ENCODE data around the gene DLX1.

DLX1 gene

DNA sequence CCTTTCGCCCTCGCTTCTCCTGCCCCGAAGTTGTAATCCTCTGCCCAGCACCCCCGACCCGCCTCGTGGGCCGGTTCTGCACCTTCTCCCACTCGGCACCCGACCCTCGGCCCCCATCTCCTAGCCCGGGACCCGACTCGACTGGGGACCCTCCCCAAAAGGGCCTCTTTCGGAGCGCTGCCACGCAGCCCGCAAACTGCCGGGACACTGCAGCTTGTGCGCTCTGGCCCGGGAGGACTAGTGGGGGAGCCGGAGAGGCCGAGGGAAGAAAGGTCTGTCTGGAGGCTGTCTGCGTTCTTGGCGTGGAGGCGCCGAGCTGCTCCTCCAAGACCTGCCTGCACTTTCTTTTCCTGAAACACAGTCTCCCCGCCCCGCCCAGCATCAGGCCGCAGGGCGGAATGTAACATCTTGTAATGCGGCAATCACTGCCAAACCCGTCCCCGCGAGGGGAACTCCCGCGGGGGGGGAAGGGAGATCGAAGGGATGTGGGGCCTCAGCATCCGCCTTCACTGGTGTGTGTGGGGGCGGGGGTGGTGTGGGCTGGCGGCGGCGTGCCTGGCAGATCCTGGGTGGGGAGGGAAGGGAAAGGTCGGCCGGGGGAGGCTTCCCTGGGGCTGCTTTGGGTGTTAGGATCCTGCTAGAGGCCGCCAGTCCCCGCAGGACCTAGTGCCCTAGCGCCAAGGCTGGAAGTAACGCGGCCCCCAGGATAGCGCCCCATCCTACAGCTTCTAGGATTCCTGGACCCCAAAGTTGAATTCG lies 10.0 kb downstream of the DLX1 start:
- peak overlapping the region; percentile 66 for H3K27ac Mint-ChIP-seq
- H3K27me3 Mint-ChIP-seq (ENCODE audit: low read depth), result peaks cover 81% of the 10 kb centered on the region
- H3K9me3 Mint-ChIP-seq, result no peaks in the 10 kb centered on the region
- peak overlapping the region; percentile 75 for H3K4me3 Mint-ChIP-seq
- H3K4me1 Mint-ChIP-seq (ENCODE audit: low read depth), result peaks cover 22% of the 10 kb centered on the region
- H3K36me3 Mint-ChIP-seq (ENCODE audit: low read depth), result peaks cover 5% of the 10 kb centered on the region
- peak; percentile 42 for DNase-seq (ENCODE audit: low spot score)

DNA sequence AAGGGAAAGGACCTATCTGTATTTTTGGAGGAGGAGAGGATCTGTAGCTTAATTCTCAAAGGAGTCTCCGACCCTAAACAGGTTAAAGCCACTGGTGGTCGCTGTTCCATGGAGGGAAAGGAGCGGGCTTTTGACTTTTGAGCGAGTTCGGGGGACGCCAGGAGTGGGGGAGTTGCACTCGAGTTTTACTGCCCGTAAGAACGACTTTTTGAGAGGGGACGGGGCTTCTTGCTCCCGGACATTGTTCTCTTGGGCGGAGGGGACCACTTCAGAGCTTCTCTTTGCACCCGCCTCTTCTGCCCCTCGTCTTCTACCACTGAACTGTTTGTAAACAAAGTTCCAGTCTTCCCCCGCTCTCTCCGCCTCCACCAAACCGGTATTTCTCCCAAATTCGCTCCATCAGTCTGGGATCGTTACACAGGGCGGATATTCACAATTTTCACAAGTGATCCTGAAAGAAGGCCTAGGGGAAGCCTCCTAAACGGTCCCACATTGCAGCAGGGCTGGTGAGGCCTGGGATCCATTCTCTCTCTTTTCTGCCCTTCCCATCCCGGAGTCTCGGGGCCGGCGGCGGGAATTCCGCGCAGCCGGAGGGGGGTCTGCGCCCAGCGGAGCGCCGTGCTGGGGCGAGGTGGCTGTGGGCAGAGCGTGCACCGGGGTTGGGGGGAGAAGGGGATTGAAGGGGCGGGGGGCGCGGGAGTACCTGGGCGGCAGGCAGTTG lies 10.8 kb downstream of the DLX1 start:
- peaks cover 23% of the 10 kb centered on the region for H3K4me1 Mint-ChIP-seq (ENCODE audit: low read depth)
- no peaks in the 10 kb centered on the region for H3K9me3 Mint-ChIP-seq
- DNase-seq (ENCODE audit: low spot score), result no peak
- H3K27me3 Mint-ChIP-seq (ENCODE audit: low read depth), result peaks cover 79% of the 10 kb centered on the region
- peaks cover 5% of the 10 kb centered on the region for H3K36me3 Mint-ChIP-seq (ENCODE audit: low read depth)
- peak overlapping the region; percentile 75 for H3K4me3 Mint-ChIP-seq
- peak overlapping the region; percentile 66 for H3K27ac Mint-ChIP-seq

DNA sequence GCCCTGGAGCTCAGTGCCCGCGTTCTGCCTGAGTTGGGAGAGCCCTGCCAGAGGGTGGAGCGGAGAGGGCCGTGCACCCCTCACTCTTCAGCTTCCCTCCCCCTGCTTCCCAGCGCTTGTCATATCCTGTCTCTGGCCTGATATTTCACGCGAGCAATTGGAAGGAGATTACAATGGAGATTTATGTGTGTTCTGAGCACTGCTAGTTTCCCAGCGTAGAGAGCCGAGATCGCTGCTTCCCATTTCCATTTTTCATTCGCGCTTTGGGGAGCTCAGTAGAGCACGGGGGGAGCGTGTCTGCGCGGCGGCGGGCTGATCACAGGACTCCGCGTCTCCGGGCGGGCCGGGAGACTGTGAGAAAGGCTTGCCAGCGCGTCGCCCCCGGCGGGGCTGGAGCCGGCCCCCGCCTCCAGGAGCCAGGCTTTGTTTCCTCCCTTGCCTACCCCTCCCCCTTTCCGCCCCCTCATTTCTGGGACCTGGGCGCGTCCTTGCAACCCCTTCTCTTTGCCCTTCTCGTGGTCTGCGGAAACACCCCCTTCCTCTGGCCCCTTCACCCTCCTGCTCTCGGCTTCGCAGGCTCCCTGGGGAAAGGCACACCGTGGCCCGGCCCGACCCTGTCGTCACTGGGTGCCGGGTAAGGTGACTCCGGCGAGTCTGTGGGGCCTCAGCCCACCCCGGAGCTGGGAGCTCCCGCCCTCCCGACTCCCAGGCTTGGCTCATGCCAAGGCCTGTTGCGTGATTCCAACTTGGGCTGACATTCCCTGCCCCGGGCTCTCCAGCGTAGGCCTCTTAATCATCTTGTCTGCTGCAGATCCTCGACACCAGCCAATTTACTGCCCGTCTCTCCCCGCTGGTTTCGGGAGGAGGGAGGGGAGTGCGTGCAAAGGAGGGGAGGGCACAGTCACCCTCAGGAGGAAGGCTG lies 11.6 kb downstream of the DLX1 start:
- Mint-ChIP-seq H3K27ac (peak overlapping the region; percentile 73), H3K4me1 (ENCODE audit: low read depth) (peaks cover 27% of the 10 kb centered on the region), H3K4me3 (peak overlapping the region; percentile 60), H3K9me3 (no peaks in the 10 kb centered on the region), H3K27me3 (ENCODE audit: low read depth) (peaks cover 81% of the 10 kb centered on the region), H3K36me3 (ENCODE audit: low read depth) (peaks cover 5% of the 10 kb centered on the region)
- DNase-seq (ENCODE audit: low spot score), result no peak

DNA sequence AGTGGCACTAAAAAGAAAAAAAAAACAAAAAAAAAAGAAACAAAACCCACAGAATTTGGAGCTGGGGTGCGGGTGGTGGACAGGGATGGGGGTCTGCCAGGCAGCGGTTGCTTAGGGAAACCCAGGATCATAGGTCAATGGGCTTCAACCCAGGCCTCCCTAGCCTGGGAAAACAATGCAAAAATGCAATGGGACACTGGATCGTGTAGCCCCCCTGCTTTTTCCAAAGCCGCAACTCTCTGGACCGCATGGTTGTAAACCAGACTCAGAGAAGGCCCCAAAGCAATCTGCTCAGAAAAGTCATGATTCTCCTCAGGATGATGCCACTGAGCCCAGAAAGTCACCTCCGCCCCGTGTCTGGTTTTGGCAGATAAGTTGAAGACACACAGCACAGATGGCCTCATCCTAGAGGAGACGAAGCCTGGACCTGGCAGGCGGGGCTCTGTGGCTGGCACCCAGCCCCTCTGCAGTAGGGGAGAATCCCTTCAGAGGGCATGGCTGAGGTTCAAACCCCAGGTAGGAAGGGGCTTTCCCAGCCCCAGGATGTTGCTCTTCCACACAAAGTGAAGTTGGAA lies 12.3 kb downstream of the DLX1 start:
- Mint-ChIP-seq H3K4me3 (no peak overlapping the region), H3K27ac (no peak overlapping the region), H3K4me1 (ENCODE audit: low read depth) (peaks cover 32% of the 10 kb centered on the region), H3K36me3 (ENCODE audit: low read depth) (peaks cover 5% of the 10 kb centered on the region), H3K27me3 (ENCODE audit: low read depth) (peaks cover 80% of the 10 kb centered on the region), H3K9me3 (no peaks in the 10 kb centered on the region)
- DNase-seq (ENCODE audit: low spot score), result no peak

DNA sequence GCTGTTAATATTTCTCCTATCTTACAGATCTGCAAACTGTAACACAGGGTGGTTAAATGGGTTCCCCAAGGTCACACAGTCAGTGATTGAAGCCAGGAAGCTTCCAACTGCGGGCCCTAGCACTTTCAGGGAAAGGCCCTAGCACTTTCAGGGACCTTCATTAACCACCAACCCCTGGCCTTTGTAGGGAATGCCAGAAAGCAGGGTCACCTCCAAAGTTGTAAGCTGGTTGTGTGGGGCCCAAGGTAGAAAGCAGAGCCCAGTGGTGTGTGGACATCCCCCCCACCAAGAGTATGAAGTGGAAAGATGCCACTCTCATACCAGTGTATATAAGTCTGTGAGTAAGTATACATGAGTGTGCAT lies 13.0 kb downstream of the DLX1 start:
- peaks cover 4% of the 10 kb centered on the region for H3K36me3 Mint-ChIP-seq (ENCODE audit: low read depth)
- H3K4me1 Mint-ChIP-seq (ENCODE audit: low read depth), result peaks cover 33% of the 10 kb centered on the region
- peak overlapping the region; percentile 69 for H3K27ac Mint-ChIP-seq
- H3K9me3 Mint-ChIP-seq, result no peaks in the 10 kb centered on the region
- peaks cover 80% of the 10 kb centered on the region for H3K27me3 Mint-ChIP-seq (ENCODE audit: low read depth)
- DNase-seq (ENCODE audit: low spot score), result no peak
- H3K4me3 Mint-ChIP-seq, result peak overlapping the region; percentile 50

DNA sequence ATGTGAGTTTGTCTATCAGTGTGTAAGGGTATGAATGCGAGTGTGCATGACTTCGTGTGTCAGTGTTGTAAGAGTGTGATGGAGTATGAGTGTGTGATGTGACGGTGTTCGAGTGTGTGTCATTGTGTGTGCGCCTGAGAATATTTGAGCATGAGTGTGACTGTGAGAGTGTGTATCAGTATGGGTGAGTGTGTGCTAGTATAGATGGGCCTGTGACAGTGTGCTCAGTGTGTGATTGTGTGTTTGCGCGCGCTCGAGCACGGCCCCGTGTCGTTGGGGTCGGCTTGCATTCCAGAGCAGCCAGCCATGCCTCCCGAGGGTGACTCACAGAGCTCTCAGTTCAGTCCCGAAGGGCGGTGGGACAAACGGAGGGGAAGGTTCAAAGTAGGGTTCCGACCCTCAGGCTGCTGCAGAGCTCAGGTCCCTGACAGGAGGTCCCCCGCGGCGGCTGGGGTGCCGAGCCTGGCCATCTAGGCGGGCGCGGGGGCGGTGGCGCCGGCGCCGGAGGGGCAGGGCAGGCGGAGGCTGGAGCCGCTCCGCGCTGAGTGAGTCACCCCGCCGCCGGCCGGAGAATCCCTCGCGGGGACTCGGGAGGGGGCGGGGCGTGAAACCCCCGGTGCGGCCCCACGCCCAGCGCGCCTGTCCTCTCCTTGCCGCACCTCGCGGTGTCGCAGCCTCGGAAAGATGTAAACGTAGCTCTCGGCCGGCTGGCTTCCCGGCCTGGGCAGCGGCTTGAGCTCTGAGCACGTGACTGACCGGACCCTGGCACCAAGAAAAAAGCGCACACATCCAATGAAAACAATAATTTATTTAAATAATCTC lies 13.6 kb downstream of the DLX1 start:
- peaks cover 4% of the 10 kb centered on the region for H3K36me3 Mint-ChIP-seq (ENCODE audit: low read depth)
- peak overlapping the region; percentile 50 for H3K4me3 Mint-ChIP-seq
- H3K27ac Mint-ChIP-seq, result peak overlapping the region; percentile 69
- H3K27me3 Mint-ChIP-seq (ENCODE audit: low read depth), result peaks cover 80% of the 10 kb centered on the region
- no peaks in the 10 kb centered on the region for H3K9me3 Mint-ChIP-seq
- peak; percentile 66 for DNase-seq (ENCODE audit: low spot score)
- peaks cover 33% of the 10 kb centered on the region for H3K4me1 Mint-ChIP-seq (ENCODE audit: low read depth)

DNA sequence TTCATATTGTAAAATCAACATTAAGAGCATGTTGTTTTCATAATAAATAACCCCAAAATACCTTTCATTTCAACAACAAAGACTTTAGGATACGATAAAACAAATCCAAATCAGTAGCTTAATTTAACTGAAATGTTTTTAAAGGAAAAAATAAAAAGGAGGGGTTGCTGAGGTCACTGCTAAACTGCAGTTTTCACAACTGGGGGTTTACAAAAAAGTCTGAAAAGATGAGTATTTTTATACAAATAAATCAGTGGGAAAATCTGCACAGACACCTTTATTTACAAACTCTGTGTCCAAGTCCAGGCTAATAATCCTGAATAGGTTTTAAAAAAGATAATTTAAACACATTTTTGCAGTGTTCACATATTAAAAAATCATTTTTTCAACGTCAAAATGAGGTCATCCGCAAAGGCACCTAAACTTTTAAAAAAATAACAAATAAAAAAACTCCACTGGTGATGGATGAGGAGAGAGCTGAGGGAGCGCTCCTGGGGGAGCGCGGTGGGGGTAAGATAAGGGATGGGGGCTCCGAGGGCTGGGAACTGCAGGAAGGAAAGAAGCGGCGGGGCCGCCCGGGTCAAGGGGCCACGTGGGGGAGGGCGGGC lies 14.3 kb downstream of the DLX1 start:
- Mint-ChIP-seq H3K27ac (peak overlapping the region; percentile 49), H3K4me3 (no peak overlapping the region), H3K9me3 (no peaks in the 10 kb centered on the region), H3K36me3 (ENCODE audit: low read depth) (peaks cover 4% of the 10 kb centered on the region), H3K27me3 (ENCODE audit: low read depth) (peaks cover 81% of the 10 kb centered on the region), H3K4me1 (ENCODE audit: low read depth) (peaks cover 36% of the 10 kb centered on the region)
- no peak for DNase-seq (ENCODE audit: low spot score)

DNA sequence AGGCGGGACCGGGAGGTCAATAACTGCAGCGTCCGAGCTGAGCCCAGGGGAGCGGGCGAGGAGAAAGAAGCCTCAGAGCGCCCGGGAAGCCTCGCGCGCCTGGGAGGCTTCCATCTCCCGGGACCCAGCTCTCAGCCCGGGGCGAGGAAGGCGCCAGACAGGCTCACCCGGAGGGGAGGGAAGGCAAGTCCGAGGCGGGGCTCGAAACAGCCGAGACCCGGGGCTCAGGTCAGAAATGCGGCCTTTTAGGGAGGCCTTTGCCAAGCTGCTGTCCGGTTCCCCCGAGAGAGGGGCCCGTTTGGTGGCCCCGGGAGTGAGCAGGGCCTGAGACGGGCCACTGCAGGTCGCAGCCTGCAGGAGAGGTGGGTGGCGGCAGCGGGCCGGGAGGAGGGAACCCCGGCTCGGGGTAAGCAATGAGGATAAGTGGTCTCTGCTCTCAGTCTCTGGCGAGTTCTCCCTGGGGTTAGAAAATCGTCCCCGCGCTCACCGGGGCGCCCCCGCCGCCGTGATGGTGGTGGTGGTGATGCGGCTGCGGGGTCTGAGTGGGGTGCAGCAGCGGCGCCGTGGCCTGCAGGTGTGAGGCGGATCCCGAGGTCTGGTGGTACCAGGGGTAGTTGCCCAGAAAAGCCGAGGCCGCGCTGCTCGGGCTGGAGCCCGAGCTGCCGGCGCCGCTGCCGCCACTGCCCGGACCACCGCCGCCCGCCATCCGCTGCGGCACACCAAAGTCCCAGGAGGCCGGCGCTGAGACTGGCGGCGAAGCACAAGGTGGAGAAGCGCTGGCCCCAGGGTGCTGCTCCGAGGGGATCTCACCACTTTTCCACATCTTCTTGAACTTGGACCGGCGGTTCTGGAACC lies 15.0 kb downstream of the DLX1 start:
- no peak overlapping the region for H3K4me3 Mint-ChIP-seq
- peaks cover 36% of the 10 kb centered on the region for H3K4me1 Mint-ChIP-seq (ENCODE audit: low read depth)
- H3K36me3 Mint-ChIP-seq (ENCODE audit: low read depth), result peaks cover 6% of the 10 kb centered on the region
- H3K27me3 Mint-ChIP-seq (ENCODE audit: low read depth), result peaks cover 84% of the 10 kb centered on the region
- peak overlapping the region; percentile 47 for H3K27ac Mint-ChIP-seq
- DNase-seq (ENCODE audit: low spot score), result no peak
- H3K9me3 Mint-ChIP-seq, result no peaks in the 10 kb centered on the region

DNA sequence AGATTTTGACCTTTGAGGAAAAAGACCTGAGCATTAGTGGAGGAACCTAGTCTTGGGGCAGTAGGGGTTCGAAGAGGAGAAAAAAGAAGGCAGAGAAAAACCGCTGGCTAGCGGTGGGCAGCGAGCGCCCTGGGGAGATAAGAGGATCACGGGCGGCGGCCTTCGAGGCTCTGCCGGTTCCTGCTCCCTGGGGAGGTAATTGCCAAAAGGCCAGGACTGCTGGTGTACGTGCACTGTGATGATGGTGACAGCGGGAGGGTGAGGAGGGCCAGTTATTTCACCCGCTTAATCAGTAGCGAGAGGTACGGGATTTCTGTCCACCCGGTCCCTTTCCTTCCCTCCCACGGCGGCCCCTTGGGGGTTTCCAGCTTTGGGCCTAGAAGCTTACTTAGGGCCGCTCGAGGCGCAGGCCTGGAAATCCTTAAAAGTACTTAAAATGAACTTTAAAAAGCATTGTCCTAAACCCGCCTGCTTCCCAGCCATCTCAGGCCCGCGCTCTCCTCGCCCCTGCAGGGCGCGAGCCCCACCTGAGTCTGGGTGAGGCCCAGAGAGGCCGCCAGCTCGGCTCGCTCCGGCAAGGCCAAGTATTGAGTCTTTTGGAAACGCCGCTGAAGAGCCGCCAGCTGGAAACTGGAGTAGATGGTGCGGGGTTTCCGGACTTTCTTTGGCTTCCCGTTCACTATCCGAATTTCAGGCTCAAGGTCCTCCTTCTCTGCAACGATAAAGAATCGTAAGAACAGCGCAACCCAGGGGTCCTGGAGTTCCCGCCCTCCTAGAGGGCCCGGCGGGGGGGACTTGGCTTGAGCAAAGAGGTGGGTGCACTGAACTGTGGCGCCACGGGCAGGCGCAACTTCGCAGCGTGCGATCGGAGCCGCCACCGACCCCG lies 15.9 kb downstream of the DLX1 start:
- DNase-seq (ENCODE audit: low spot score), result no peak
- H3K36me3 Mint-ChIP-seq (ENCODE audit: low read depth), result peaks cover 6% of the 10 kb centered on the region

DNA sequence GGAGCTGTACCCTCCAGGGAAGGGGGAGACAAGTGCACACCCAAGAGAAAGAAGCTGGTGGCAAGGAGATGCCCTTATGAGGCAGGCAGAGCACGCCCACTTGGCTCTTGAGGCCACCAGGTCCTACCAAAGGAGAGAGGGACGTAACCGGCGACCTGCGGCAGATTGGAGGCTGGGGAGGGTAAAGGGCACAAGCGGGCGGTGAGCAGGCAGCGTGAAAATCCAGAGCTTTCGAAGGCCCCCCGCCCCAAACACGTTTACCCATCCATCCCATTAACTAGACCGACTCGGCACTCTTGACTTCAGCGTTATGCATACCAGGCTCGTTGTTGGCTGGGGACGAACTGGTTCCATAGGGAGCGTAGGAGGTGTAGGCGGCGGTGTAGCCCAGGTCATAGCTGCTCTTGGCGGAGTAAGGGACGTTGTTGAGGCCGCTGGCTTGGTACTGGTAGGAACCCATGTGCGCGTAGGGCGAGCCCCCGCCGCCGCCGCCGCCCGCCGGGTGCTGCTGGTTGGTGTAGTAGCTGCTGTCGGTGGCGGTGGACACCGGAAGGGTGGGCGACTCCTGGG lies 16.6 kb downstream of the DLX1 start:
- DNase-seq (ENCODE audit: low spot score), result no peak
- Mint-ChIP-seq H3K27me3 (ENCODE audit: low read depth) (peaks cover 85% of the 10 kb centered on the region), H3K9me3 (no peaks in the 10 kb centered on the region), H3K27ac (peak overlapping the region; percentile 49), H3K4me1 (ENCODE audit: low read depth) (peaks cover 36% of the 10 kb centered on the region), H3K36me3 (ENCODE audit: low read depth) (peaks cover 6% of the 10 kb centered on the region), H3K4me3 (peak overlapping the region; percentile 84)

More for the DNA sequence above, 15.9 kb downstream of the DLX1 start:
- peak overlapping the region; percentile 49 for H3K27ac Mint-ChIP-seq
- H3K4me1 Mint-ChIP-seq (ENCODE audit: low read depth), result peaks cover 39% of the 10 kb centered on the region
- peak overlapping the region; percentile 84 for H3K4me3 Mint-ChIP-seq
- no peaks in the 10 kb centered on the region for H3K9me3 Mint-ChIP-seq
- H3K27me3 Mint-ChIP-seq (ENCODE audit: low read depth), result peaks cover 84% of the 10 kb centered on the region
